SK-N-SH (cell line): ENCODE measurements around the gene CARD14.

Experiments used
- CTCF ChIP-seq: fragments of 200-600 bp; sonication (generic); IDR thresholded peaks from 2 replicates; pipeline ENCODE4 v1.6.1; 2017; ENCODE audit warnings: antibody characterized with exemption, mild to moderate bottlenecking, moderate library complexity
- ELF1 ChIP-seq: IDR thresholded peaks from 2 replicates; pipeline ENCODE4 v1.4.0; 2012
- GATA2 ChIP-seq: sonication (generic); formaldehyde crosslinking; IDR thresholded peaks from 2 replicates; pipeline ENCODE4 v1.5.0; 2020; ENCODE audit warnings: mild to moderate bottlenecking, missing genetic modification reagents
- IRF3 ChIP-seq: fragments of 150-350 bp; IDR thresholded peaks from 2 replicates; pipeline ENCODE4 v1.6.1; 2016; ENCODE audit warnings: mild to moderate bottlenecking, low read depth, low read length
- JUND ChIP-seq: IDR thresholded peaks from 2 replicates; pipeline ENCODE4 v1.4.0; 2012
- MAX ChIP-seq: IDR thresholded peaks from 2 replicates; pipeline ENCODE4 v1.4.0; 2012; ENCODE audit warnings: low read depth
- POLR2AphosphoS5 ChIP-seq: IDR thresholded peaks from 2 replicates; pipeline ENCODE4 v1.6.1; 2012; ENCODE audit warnings: low read depth, low read length
- RAD21 ChIP-seq: IDR thresholded peaks from 2 replicates; pipeline ENCODE4 v1.6.1; 2012; ENCODE audit warnings: mild to moderate bottlenecking, low read length
- SMC3 ChIP-seq: IDR thresholded peaks from 2 replicates; pipeline ENCODE4 v1.6.1; 2012; ENCODE audit warnings: low read depth, low read length, improper control_type of control experiment
- TAF1 ChIP-seq: IDR thresholded peaks from 2 replicates; pipeline ENCODE4 v1.6.1; 2012; ENCODE audit warnings: low read depth, mild to moderate bottlenecking, low read length, moderate library complexity, borderline replicate concordance
- USF1 ChIP-seq: IDR thresholded peaks from 2 replicates; pipeline ENCODE4 v1.4.0; 2012; ENCODE audit warnings: low read depth, borderline replicate concordance
- YY1 ChIP-seq: IDR thresholded peaks from 2 replicates; pipeline ENCODE4 v1.4.0; 2012; ENCODE audit warnings: low read depth, mild to moderate bottlenecking

- no peak for TF ChIP-seq USF1
- TF ChIP-seq CTCF = no peak
- TF ChIP-seq IRF3 = no peak
- TF ChIP-seq SMC3 = no peak
- no peak for TF ChIP-seq YY1
- TF ChIP-seq POLR2AphosphoS5 = no peak
- no peak for TF ChIP-seq TAF1
- no peak for TF ChIP-seq ELF1
- no peak for TF ChIP-seq JUND
- TF ChIP-seq MAX = no peak
- TF ChIP-seq GATA2 (CRISPR knock-in tag) = no peak
- TF ChIP-seq RAD21 = no peak
Observed at GRCh38 chr17:80141463-80142165, 28.2 kb upstream of the CARD14 start.
